Astrocyte (in vitro differentiated cells and primary cell): ENCODE data around the gene TGM3. TPM values are rescaled to one million over a fixed set of nuclear protein-coding genes. Genes with fewer than 3 reads are reported as not detected.

Experiments
- DNase-seq: peaks from one replicate; pipeline ENCODE4 v3.0.0-alpha.2; 2010; ENCODE audit warnings: low read depth
- FAIRE-seq: peaks from 2 replicates; lab custom pipeline; 2011; peaks lifted over from hg19 to GRCh38; lab: Jason Lieb, UNC
- H2AFZ ChIP-seq: 2 replicates; pipeline ENCODE4 v1.6.0; 2012; ENCODE audit warnings: low read depth, low read length, inconsistent platforms
- H3K27ac ChIP-seq: 2 replicates; pipeline ENCODE4 v1.5.1; 2011; ENCODE audit warnings: low read depth, low read length, inconsistent platforms
- H3K27me3 ChIP-seq: 2 replicates; pipeline ENCODE4 v1.6.0; 2011; ENCODE audit warnings: low read length, inconsistent platforms; ENCODE audit not compliant: insufficient read depth
- H3K36me3 ChIP-seq: 2 replicates; pipeline ENCODE4 v1.5.1; 2011; ENCODE audit warnings: low read length, inconsistent platforms; ENCODE audit not compliant: insufficient read depth
- H3K4me1 ChIP-seq: 2 replicates; pipeline ENCODE4 v1.5.1; 2011; ENCODE audit warnings: low read length, inconsistent platforms; ENCODE audit not compliant: insufficient read depth
- H3K4me2 ChIP-seq: 2 replicates; pipeline ENCODE4 v1.6.0; 2012; ENCODE audit warnings: low read length, inconsistent platforms
- H3K4me3 ChIP-seq: 2 replicates; pipeline ENCODE4 v1.5.1; 2011; ENCODE audit warnings: low read depth, mild to moderate bottlenecking, low read length, inconsistent platforms; ENCODE audit not compliant: insufficient read depth
- H3K79me2 ChIP-seq: 2 replicates; pipeline ENCODE4 v1.6.0; 2012; ENCODE audit warnings: mild to moderate bottlenecking, low read length, inconsistent platforms; ENCODE audit not compliant: insufficient read depth
- H3K9ac ChIP-seq: 2 replicates; pipeline ENCODE4 v1.6.0; 2012; ENCODE audit warnings: mild to moderate bottlenecking, low read length, inconsistent platforms
- H3K9me3 ChIP-seq: 2 replicates; pipeline ENCODE4 v1.5.1; 2012; ENCODE audit warnings: low read depth, mild to moderate bottlenecking, low read length, inconsistent platforms; ENCODE audit not compliant: insufficient read depth
- H4K20me1 ChIP-seq: 2 replicates; pipeline ENCODE4 v1.6.0; 2012; ENCODE audit warnings: low read length, inconsistent platforms; ENCODE audit not compliant: insufficient read depth
- H3K27ac Mint-ChIP-seq: one replicate; pipeline ENCODE4 v1.8.0; 2021; ENCODE audit warnings: mild to moderate bottlenecking, mixed read lengths; ENCODE audit not compliant: unreplicated experiment
- H3K27me3 Mint-ChIP-seq: one replicate; pipeline ENCODE4 v1.8.0; 2021; ENCODE audit warnings: low read depth, mixed read lengths; ENCODE audit not compliant: unreplicated experiment
- H3K36me3 Mint-ChIP-seq: one replicate; pipeline ENCODE4 v1.8.0; 2021; ENCODE audit warnings: low read depth, mixed read lengths; ENCODE audit not compliant: unreplicated experiment
- H3K4me1 Mint-ChIP-seq: one replicate; pipeline ENCODE4 v1.8.0; 2021; ENCODE audit warnings: low read depth, mixed read lengths; ENCODE audit not compliant: unreplicated experiment
- H3K4me3 Mint-ChIP-seq: one replicate; pipeline ENCODE4 v1.8.0; 2021; ENCODE audit warnings: mild to moderate bottlenecking, moderate library complexity, mixed read lengths; ENCODE audit not compliant: unreplicated experiment
- H3K9me3 Mint-ChIP-seq: one replicate; pipeline ENCODE4 v1.8.0; 2021; ENCODE audit warnings: mild to moderate bottlenecking, mixed read lengths; ENCODE audit not compliant: unreplicated experiment
- CTCF ChIP-seq: IDR thresholded peaks from 2 replicates; pipeline ENCODE4 v1.5.1; 2011; ENCODE audit warnings: low read depth, mild to moderate bottlenecking, inconsistent platforms, low read length, moderate library complexity; ENCODE audit not compliant: insufficient read depth
- EZH2 ChIP-seq: IDR thresholded peaks from 2 replicates; pipeline ENCODE4 v1.6.1; 2012; ENCODE audit warnings: mild to moderate bottlenecking, low read length, inconsistent platforms; ENCODE audit not compliant: insufficient read depth
- total RNA-seq: library from RNA; stranded (reverse); gene quantifications from 2 replicates; pipeline ENCODE4 v1.2.1, GENCODE V29; 2021

TGM3 gene
- total RNA-seq, 1 donor from 2014 or later: not detected

GRCh38 chr20:2293486-2293885 is 2.3 kb upstream of the TGM3 start:
- Histone ChIP-seq H3K36me3 (no peaks in the 10 kb centered on the region), H3K27me3 (peaks cover 10% of the 10 kb centered on the region), H3K4me1 (no peaks in the 10 kb centered on the region), H3K4me3 (no peak overlapping the region), H3K4me2 (no peak overlapping the region), H4K20me1 (no peaks in the 10 kb centered on the region), H3K9ac (no peak overlapping the region), H2AFZ (no peak overlapping the region), H3K27ac (no peak overlapping the region), H3K79me2 (no peaks in the 10 kb centered on the region), H3K9me3 (no peaks in the 10 kb centered on the region)
- Mint-ChIP-seq H3K27ac (no peak overlapping the region), H3K9me3 (no peaks in the 10 kb centered on the region), H3K4me1 (peaks cover 2% of the 10 kb centered on the region), H3K4me3 (no peak overlapping the region), H3K36me3 (no peaks in the 10 kb centered on the region), H3K27me3 (peaks cover 17% of the 10 kb centered on the region)
- DNase-seq (no peak), FAIRE-seq (no peak)
- no peak for TF ChIP-seq CTCF
- no peak for TF ChIP-seq EZH2

- Histone ChIP-seq H3K27ac (no peak overlapping the region), H3K4me2 (no peak overlapping the region), H4K20me1 (no peaks in the 10 kb centered on the region), H3K9ac (no peak overlapping the region), H3K27me3 (peaks cover 10% of the 10 kb centered on the region), H3K36me3 (no peaks in the 10 kb centered on the region), H3K4me3 (no peak overlapping the region), H3K79me2 (no peaks in the 10 kb centered on the region), H3K9me3 (no peaks in the 10 kb centered on the region), H2AFZ (no peak overlapping the region), H3K4me1 (no peaks in the 10 kb centered on the region)
- H3K36me3 Mint-ChIP-seq: no peaks in the 10 kb centered on the region
- no peaks in the 10 kb centered on the region for H3K4me1 Mint-ChIP-seq
- no peak overlapping the region for H3K27ac Mint-ChIP-seq
- DNase-seq: no peak
- no peak for TF ChIP-seq CTCF
- TF ChIP-seq EZH2: no peak
- H3K9me3 Mint-ChIP-seq: no peaks in the 10 kb centered on the region
- no peak overlapping the region for H3K4me3 Mint-ChIP-seq
- peaks cover 17% of the 10 kb centered on the region for H3K27me3 Mint-ChIP-seq
- FAIRE-seq: no peak
Measured at GRCh38 chr20:2293971-2294370, 1.8 kb upstream of the TGM3 start.

GRCh38 chr20:2295286-2295685 is 515 bp upstream of the TGM3 start:
- Mint-ChIP-seq H3K4me1 (no peaks in the 10 kb centered on the region), H3K27me3 (peaks cover 22% of the 10 kb centered on the region)
- H3K27me3 ChIP-seq: peaks cover 10% of the 10 kb centered on the region

More at GRCh38 chr20:2295286-2295685, 515 bp upstream of the TGM3 start:
- no peaks in the 10 kb centered on the region for H3K4me1 ChIP-seq
- no peak overlapping the region for H3K4me3 ChIP-seq
- TF ChIP-seq EZH2 (no peak), CTCF (no peak)
- H3K27ac Mint-ChIP-seq: no peak overlapping the region
- H3K36me3 ChIP-seq: no peaks in the 10 kb centered on the region
- no peak overlapping the region for H2AFZ ChIP-seq
- no peak for FAIRE-seq
- no peaks in the 10 kb centered on the region for H3K9me3 ChIP-seq
- H3K27ac ChIP-seq: no peak overlapping the region
- H3K9me3 Mint-ChIP-seq: no peaks in the 10 kb centered on the region
- no peak for DNase-seq
- no peak overlapping the region for H3K9ac ChIP-seq
- no peaks in the 10 kb centered on the region for H3K79me2 ChIP-seq
- H3K36me3 Mint-ChIP-seq: no peaks in the 10 kb centered on the region
- no peak overlapping the region for H3K4me3 Mint-ChIP-seq
- no peaks in the 10 kb centered on the region for H4K20me1 ChIP-seq
- no peak overlapping the region for H3K4me2 ChIP-seq
